KBM-7 (cell line): ENCODE data around the gene BABAM2.
"Not testable (repeated sequence)": the region's sequence is repeated elsewhere in the genome, so short reads cannot be mapped to it uniquely, and the experiment has no call there.

Experiments used
- DNase-seq: peaks from one replicate; pipeline ENCODE4 v3.0.0-alpha.2; 2015
- in situ Hi-C: fragments of 300-500 bp; cut with MboI; formaldehyde crosslinking; loops from 2 replicates; pipeline ENCODE4 v1.14.3; 2020; ENCODE audit warnings: low sequenced_read_pairs, low pct_unique_long_range_greater_than_20kb, mixed read lengths

BABAM2 gene

GRCh38 chr2:28233164-28233676, 342.7 kb downstream of the BABAM2 start:
- DNase-seq = no peak
- in situ Hi-C loops = no loop called here

DNA sequence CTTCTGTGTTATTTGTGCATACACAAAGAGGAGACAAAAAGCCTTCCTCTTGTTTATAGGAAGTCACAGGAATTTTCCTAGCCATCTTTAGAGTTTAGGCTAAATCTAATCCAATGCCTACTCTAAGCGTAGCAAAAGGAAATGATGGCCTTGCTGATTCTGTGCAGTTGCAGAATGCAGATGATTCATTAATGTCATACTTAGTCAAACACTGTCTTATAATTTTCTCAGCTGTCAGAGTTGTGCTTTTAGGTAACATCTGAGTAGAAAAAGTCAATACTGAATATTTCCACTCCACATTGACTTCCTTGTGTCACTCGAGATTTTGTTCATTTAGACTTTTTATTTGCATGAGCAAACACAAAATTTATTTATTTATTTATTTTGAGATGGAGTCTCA, 344.3 kb downstream of the BABAM2 start:
- DNase-seq = no peak
- in situ Hi-C loops = no loop called here

DNA sequence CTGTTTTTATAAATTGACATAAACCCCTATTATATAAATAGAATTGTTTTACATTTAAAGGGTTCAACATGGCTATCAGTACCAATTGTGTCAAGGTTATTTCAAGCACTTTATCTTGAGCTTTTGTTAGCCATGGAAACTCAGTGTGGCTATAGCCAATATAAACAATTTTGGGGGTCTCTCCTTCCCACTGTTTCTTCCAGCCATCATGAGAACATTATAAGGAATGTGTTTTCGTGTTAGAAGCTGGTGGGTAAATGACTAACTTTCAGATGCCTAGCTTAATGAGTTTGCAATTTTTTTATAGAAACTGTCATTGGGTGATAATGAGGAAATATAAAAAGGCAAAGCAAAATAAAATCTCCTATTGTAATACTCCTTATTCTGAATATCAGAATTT, 348.7 kb downstream of the BABAM2 start:
- no peak for DNase-seq
- in situ Hi-C loops = no loop called here

- in situ Hi-C loops = no loop called here
- DNase-seq = no peak
Observed at GRCh38 chr2:28240937-28241336, 350.4 kb downstream of the BABAM2 start.

- in situ Hi-C loops = no loop called here
- peak; percentile 57 for DNase-seq
Observed at GRCh38 chr2:28247290-28247689, 356.8 kb downstream of the BABAM2 start.

- DNase-seq = no peak
- in situ Hi-C loops = no loop called here
Observed at GRCh38 chr2:28247734-28248133, 357.2 kb downstream of the BABAM2 start.

DNA sequence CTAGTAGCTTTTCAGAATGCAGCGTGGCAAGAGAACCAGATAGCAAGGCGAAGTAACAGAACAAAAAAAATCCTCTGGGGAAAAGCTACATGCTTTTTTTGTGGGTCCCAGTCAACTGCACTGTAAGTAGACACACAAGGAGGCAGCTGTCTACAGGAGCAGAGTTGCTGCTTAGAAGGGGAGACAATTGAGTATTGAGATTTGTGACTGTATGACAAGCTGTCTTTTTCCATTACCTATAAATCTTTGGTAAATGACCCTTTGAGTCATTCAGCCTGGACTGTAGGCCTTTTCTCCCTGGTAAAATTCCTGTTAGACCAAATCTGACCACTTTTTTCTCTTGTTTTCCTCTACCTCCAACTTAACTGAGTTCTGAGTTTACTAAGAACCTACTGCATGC, 358.0 kb downstream of the BABAM2 start:
- no peak for DNase-seq
- in situ Hi-C loops = no loop called here

- no peak for DNase-seq
- in situ Hi-C loops = no loop called here
Observed at GRCh38 chr2:28250006-28250405, 359.5 kb downstream of the BABAM2 start.

- in situ Hi-C loops = no loop called here
- no peak for DNase-seq
Observed at GRCh38 chr2:28251337-28251736, 360.8 kb downstream of the BABAM2 start.

DNA sequence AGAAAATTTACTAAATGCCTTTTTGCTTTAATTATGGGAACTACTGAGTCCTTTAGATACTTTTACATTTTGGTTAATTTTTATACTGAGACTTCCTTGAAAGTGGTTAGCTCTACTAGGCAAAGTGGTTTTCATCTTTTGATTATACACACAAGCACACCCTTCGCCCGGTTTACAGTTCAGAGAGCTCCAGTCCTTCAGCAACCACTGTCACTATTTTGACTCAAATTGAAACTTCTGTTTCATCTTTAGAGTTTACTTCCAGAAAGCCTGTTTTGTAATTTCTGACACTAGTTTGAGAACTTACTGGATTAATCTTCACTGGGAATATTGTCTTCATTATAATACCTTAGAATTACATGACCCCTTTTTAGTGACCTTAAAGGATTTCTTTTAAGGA, 361.8 kb downstream of the BABAM2 start:
- in situ Hi-C loops = no loop called here
- no peak for DNase-seq

DNA sequence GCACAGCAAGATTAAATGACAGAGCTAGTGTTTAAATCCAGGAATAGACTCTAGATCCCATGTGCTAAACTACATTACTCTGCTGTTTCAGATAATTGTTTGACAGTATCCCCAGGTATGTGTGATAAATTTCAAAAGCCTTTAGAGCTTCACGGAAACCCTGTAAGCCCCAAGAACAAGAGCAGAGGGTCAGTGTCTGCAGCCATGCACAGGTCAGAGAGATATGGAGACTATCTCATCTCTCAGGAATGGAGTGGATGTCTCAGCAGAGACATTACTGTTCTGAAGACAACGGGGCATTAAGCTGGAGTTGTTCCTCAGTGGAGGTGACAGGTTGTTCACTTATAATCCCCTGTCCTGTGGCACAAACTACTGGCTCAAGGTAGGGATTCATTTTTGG, 363.0 kb downstream of the BABAM2 start:
- in situ Hi-C loops = no loop called here
- DNase-seq = no peak

DNA sequence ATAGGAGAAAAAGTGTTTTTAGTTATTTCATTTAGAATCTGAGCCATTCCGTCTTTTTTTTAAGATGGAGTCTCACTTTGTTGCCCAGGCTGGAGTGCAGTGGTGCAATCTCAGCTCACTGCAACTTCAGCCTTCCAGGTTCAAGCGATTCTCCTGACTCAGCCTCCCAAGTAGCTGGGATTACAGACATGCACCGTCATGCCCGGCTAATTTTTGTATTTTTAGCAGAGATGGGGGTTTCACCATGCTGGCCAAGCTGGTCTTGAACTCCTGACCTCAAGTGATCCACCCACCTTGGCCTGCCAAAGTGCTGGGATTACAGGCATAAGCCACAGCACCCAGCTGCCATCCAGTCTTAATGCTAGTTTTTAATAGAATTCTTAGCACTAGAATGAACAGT, 364.7 kb downstream of the BABAM2 start:
- DNase-seq, in situ Hi-C loops: not testable (repeated sequence)

DNA sequence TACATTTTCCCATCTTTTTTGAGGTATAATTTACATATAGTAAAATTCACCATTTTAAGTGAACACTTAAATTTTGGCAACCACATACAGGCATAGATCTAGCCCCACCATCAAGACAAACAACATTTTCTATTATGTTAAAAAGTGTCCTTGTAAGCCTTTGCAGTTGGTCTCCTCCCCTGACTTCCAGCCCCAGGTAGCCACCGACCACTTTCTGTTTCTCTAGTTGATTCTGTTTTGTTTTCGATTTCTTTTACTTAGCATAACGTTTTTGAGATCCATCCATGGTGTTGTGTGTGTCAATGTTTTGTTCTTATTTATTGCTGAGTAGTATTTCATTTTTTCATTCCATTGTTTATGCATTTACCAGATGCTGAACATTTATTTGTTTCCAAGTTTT, 366.7 kb downstream of the BABAM2 start:
- no peak for DNase-seq
- in situ Hi-C loops = no loop called here

DNA sequence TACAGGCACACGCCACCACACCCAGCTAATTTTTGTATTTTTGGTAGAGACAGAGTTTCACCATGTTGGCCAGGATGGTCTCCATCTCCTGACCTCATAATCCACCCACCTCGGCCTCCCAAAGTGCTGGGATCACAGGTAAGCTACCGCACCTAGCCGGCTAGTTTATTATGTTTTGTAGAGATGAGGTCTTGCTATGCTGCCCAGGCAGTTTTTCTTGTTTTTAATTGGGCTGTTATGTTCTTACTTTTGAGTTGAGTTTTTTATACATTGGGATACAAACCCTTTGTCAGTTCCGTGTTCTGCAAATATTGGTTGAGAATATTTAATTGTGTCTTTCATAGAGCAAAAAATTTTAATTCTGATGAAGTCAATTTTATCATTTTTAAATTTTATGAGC, 368.7 kb downstream of the BABAM2 start:
- in situ Hi-C loops, DNase-seq: not testable (repeated sequence)

DNA sequence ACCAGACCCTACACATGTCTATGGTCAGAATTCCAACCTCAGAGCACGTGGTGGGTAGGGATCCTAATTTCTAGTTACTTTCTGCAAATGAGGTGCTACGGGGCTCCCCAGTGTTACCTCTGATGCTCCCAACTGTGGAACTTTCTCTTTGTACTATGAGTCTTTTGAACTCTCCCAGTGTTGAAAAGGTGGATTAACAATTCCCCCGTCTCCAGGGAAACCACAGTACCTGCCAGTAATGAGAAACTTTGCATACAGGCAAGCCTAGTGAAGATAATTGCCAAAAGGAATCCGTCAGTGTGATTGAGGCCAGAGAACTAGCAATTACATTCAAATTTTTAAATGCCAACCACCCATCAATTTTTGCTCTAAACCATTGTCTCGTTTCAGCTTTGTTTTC, 373.2 kb downstream of the BABAM2 start:
- no peak for DNase-seq
- in situ Hi-C loops = no loop called here

GRCh38 chr2:28267282-28267681, 376.8 kb downstream of the BABAM2 start:
- peak; percentile 29 for DNase-seq
- in situ Hi-C loops = no loop called here

DNA sequence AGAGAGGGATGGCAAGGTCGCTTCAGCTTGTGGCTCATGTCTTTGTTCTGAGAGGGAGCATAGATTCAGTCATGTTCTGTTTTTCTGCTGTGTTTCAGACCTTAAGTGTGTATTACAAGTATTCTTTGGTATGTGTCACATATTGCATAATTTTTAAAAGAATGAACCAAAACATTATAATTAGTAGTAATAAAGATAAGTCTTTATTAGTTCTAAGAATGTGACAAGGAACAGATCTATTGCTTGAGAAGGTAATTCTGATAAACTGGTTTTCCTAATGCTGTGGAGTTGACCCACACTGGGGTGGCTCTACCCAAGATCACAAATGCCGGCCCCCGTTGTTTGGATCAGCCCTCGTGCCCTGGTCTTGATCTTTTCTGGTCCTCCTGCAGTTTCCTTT, 377.9 kb downstream of the BABAM2 start:
- DNase-seq = no peak
- in situ Hi-C loops = no loop called here

- no peak for DNase-seq
- in situ Hi-C loops = no loop called here
Observed at GRCh38 chr2:28269019-28269784, 378.7 kb downstream of the BABAM2 start.

- no peak for DNase-seq
- in situ Hi-C loops = no loop called here
Observed at GRCh38 chr2:28270456-28271152, 380.1 kb downstream of the BABAM2 start.

DNA sequence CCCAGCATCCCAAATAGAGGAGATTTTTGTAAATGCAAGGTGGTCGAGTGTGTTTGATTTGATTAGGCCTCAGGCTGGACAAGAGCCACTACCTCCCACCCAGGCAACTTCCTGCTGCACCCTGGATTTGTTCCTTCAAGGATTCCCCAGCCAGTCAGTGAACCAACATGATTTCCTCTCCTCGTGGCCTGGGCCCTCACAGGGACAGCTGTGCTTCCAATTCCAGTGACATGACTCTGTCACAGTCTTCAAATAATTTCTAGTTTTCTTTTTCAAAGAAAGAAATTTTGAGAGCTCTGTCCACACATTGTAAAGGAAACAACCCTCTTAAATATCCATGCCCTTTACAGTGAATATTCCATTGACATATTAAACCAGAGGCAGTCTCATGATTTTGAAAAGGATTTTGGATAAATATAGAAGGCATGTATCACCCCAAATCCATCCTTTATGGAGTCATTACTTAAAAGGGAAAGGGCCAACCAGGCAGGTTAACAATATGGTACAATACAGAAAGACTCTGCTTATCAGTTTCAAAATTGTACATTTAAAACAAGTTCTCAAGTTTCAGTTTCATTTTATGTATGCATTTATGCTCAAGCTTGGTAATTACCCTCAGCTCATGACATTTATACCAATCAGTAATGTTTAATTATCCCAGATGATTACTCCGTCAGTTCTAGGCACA, 380.8 kb downstream of the BABAM2 start:
- in situ Hi-C loops = no loop called here

More for the DNA sequence above, 380.8 kb downstream of the BABAM2 start:
- no peak for DNase-seq
